ENCODE results near the gene EVPL.
"Not testable (repeated sequence)": the region's sequence is repeated elsewhere in the genome, so short reads cannot be mapped to it uniquely, and the experiment has no call there.

Gene EVPL

DNA sequence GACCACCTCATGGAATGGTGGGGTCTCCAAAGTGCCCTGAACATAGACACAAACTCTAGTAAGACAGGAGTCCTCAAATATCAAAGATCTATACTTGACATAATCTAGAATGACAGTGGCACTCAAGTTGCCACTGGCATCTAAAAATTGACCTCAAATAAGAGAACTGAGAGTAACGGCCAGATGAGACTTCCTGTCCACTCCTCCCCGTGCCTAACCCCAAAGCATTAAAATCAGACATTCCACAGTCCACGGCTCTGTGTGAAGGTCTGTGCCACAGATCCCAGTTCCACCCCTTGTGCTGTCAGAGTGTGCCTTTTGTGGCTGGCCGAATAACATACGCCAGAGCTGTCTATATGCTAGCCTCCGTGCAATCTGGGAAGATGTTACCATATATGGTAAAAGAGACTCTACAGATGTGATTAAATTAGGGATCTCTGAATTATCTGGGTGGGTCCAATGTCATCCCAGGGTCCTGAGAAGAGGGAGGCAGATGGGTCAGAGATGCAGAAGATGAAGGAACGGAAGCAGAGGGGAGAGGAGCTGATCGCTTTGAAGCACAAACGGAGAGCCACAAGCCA is 21.0 kb upstream of the EVPL start:
- no peak for DNase-seq

DNA sequence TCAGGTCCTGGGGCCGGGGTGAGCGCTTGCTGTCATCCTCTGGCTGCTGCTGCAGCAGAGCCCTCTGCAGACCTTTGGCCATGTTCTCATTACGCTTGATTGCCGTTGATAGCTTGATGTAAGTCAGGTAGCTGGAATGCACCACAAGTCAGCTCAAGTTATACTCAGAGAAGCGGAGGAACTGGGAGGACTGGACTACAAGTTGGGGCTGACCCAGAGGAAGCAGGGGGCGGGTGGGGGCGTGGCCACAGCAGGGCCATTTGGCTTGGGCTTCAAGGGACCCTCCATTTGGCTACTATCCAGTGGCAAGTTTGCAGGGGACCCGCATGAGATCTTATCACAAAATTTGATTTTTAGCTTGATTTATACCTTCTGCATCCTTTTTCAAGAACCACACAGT is 19.0 kb upstream of the EVPL start:
- no peak for DNase-seq

DNA sequence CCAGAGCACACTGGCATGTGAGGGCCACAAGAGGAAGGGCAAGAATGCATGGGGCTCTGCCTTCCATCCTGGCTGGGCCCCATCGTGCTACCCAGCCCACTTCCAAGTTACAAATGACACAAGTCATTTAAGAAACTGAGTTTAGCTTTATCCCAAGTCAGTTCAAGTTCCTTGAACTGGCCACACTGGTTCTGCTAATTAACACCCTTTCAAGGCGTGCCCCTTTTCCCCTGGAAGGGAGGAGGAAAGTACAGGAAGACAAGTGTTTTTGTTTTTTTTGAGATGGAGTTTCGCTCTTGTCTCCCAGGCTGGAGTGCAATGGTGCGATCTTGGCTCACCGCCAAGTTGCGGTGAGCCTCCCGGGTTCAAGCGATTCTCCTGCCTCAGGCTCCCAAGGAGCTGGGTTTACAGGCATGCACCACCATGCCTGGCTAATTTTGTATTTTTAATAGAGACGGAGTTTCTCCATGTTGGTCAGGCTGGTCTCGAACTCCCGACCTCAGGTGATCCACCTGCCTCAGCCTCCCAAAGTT is 17.4 kb upstream of the EVPL start:
- DNase-seq = not testable (repeated sequence)

DNA sequence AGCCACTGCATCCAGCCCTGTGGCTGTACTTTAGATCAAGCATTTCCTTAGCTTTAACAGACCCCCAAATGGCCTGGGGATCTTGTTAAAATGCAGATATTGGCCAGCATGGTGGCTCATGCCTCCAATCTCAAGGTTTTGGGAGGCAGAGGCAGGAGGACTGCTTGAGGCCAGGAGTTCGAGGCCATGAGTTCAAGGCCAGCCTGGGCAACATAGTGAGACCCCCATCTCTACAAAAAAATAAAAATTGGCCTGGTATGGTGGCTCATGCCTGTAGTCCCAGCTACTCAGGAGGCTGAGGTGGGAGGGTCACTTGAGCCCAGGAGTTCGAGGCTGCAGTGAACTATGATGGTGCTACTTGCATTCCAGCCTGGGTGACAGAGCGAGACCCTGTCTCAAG is 15.8 kb upstream of the EVPL start:
- not testable (repeated sequence) for DNase-seq

DNA sequence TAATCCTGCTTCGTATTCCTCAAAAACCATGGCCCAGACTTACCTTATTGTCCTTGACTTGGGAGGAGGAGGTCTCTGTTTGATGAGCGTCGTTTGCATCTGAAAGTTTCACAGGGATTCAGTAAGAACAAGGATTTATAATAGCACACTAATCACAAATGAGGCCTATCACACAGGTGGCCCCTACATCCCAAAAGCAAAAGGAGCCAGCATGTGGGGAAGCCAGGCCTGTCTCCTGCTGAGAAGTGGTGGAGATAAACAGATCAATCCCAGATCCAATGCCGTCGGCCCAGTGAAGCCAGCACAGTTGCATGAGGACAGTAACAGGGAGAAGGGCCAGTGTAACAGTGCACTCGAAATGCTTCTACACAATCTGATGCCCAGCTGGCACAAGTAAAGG is 13.3 kb upstream of the EVPL start:
- no peak for DNase-seq

DNA sequence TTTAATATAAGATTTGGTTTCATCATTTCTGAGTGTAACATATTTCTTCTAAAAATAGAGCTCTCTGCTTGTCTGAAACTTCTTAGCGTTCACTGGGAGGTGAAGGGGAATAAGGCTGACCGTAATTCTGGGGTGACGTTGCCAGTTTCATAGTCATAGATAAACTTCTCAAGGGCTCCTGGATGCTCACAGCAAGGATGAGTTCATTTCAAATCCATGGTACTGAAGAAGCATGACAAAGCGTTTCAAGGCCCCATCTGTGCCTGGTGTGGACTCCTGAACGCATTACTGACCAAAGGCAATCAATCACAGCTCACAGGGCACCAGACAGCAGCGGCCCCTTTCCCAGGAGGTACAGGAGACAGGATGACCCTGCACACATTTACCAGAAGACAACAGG is 12.0 kb upstream of the EVPL start:
- DNase-seq = no peak

DNA sequence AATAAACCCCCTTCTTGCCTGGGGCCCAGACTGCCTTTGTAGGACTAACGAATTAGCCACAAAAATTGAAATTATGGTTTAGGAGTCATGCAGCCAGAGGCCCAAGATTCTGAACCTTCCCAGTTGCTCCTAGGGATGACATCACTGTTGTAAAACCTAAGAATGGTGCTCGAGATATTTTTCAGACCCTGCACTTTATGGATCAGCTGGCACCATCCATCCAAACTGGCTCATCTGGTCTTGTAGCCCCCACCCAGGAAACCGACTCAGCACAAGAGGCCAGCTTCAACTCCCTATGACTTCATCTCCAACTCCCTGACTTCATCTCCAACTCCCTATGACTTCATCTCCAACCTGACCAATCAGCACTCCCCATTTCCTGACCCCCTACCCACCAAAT is 10.9 kb upstream of the EVPL start:
- no peak for DNase-seq

DNA sequence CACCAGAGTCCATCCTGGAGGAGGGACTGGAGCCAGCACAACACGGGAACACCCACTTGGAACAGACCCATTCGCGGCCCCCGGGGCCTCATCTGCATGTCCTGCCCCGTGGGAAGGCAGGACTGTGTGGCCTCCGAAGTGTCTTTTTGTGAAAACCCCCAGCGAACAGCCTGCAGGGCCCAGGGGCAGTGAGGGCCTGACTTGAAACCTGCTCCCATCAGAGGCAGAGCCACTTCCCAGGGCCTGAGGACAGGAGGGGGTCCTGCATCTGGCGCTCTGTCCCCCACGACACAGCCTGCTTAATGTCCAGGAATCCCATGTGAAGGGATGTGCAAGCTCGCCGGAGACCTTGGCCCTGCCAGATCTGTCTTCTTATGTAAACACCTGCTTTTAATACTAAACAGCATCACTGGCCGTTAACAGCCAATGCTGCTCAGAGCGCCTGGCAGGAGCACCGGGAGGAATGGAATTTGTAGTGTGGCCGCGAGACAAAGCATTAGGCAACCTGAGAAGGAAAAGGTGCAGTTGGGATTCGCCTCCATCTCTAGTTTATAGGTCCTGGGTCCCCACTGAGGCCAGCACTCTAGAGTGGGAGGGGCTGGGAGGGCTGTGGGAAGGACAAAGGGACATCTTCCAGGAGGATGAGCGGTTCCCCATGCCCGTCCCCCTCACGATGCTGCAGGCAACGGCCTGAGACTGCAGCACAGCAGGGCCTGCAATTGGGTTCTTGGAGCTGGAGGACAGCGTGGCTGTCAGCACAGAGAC is 9.6 kb upstream of the EVPL start:
- no peak for DNase-seq

DNA sequence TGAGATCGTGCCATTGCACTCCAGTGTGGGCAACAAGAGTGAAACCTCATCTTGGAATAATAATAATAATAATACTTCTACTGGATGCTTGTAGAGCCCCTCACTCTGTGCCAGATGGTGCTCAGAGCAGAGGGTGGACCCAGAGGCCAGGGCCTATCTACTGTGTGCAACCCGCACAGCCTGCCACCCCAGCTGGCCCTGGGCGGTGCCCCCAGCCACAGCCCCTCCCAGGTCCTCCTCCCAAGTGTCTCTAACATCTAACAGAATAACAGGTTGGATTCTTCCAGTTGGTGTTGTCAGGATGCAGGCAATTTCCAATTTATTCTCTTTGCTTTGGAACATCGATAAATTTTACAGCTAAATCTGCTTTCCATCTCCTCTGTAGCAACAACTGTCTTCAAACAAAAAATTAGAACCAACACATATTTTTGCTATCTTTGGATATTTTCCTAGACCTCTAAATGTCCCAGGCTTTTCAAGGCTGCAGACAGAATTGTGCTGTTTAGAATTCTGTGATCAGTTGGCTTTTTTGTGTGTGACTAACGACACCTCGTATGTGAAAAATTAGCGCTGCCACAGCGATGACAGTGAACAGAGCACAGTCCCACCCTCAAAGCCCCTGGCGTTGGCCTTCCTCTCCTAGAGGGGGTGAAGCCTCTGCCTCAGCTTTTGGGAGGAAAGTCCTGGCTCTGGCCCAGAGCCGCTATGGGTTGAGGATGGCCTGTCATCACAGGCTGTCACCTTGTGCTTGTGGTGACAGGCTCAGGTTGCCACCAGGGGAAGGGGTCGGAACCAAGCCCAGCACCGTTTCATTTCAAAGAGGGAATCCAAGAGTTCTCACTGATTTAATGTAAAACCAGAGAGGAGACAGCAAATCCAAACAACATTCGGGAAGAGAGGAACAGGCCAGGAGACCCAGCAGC is 7.6 kb upstream of the EVPL start:
- DNase-seq = no peak

DNA sequence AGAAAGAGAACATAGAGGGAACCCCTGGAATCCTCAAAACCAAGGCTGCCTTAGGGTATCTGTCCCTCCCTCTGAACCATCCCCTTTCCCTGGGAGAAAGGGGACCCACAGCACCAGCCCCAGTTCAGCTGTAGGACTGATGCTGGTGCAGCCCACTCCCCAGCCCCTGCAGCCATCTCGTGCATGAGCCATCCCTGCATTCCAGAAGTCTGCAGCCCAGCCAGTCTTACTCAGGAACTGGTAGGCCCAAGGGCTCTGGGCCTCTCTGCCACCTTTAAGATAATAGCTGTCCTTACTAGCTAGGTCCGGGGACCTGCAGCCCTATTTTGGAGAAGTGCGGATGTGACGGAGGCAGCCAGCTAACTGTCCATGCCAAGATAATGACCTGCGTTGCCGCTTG is 6.0 kb upstream of the EVPL start:
- no peak for DNase-seq

DNA sequence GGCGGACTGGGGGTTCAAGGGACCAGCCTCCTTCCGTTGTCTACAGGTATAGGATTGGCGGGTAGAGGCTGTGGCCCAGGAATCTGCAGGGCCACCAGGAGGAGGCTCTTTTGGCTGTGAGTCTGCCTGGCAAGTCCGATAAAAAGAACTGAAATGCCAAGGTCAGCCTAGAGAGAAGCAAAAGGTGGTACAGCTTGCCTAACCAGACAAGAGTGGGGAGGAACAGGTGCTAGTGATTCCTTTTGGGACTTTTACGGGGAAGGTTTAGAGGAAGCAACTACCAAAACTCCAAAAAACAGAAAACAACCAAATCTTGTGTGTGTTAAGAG is 5.6 kb upstream of the EVPL start:
- no peak for DNase-seq

DNA sequence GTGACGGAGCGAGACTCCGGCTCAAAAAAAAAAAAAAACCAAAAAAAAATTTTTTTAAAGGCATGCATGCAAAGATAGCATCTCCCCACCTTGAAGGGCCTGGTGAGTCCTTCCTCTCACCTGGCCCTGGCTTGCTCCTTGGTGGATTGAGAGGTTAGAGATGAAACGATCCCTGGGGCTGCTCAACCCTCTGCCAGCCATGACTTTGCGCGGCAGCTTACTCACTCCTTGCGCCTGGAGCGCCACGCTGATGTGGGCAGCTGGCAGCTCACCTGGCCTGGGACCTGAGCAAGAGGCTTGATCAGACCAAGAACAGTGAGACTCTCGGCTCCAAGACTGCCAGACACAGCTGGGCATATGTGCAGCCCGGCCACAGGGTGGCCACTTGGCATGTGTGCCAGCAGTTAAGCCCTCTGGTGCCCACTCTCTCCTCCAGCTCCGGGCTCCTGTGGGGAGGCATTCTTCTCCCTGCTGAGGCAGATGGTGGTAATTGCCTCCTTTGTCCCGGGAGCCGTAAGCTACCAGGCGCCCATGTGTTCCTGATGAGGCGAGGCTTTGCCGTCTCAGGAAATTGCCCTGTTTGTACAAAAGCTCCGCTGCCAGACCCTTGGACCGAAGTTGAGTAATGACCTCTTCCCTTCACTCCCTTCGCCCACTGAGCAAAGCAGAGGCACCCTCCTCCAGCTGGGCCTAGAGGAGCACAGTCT is 5.1 kb upstream of the EVPL start:
- no peak for DNase-seq

DNA sequence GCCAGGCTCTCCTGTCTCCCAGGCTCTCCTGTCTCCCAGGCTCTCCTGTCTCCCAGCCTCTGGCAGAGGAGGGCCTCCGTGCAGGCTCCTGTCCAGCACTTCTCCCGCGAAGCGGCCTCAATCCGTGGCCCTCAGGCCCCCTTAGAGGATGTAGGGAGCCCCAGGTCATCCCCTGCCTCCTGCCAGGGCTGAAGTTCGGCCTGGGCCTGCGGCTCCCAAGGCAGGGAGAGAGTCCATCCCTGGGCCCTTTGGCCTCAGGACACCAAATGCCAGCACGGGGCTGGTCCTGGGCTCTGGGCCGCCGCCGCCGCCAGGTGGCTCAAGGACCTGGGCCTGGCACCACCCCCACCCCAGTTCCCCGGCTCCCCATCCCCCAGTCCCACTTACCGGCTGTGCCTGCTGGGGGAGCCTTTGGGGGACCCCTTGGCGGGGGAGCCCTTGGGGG is 370 bp downstream of the EVPL start:
- DNase-seq = no peak

DNA sequence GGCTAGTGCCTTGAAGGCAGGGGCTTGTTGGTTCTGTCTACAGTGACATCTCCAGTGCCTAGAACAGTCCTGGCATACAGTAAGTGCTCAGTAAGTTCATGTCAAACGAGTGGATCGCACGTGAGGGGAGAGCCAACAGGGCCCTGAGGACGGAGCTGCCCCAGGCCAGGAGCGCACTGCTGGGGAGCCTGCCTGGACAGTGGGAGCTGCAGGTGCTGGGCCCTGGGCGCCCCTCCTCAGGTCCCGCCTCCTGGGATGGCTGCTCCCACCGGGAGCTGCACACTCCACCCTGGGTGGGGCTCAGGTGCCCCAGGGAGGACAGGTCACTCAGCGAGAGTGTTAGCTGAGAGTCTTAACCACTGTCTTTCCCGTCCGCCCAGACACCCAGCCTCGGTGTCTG is 1.8 kb downstream of the EVPL start:
- no peak for DNase-seq

DNA sequence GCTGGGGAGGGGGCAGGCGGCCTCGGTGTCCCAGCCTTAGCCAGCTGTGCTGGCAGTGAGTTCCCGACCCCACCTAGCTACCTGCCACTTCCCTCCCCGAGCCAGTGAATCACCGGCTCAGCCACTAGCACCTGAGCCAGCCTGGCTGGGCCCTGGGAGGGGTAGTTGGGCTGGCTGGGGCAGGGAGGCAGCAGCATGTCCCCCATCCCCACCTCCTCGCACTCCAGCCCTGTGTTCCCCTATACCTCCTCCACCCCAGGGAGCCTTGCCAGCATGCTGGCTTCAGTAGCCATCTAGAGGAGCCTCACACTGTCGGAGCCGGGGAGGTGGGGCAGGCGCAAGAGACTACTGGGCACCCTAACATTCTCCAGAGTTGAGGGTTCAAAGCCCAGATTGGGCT is 2.8 kb downstream of the EVPL start:
- no peak for DNase-seq

DNA sequence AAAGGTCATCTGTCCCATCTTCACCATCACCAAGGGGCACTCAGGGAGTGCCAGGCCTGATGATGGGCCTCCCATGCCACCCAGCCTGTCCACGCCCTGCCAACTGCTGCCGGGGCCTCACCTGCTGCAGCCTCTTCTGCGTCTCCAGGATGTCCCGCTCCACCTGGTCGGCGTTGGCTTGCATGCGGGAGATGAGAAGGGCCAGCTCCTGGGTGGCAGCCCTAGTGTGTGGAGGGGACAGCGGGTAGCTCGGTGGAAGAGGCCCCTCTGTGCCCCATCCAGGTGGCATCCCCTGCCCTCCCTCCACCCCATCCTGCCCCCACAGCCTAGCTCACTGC is 3.2 kb downstream of the EVPL start:
- DNase-seq = no peak

DNA sequence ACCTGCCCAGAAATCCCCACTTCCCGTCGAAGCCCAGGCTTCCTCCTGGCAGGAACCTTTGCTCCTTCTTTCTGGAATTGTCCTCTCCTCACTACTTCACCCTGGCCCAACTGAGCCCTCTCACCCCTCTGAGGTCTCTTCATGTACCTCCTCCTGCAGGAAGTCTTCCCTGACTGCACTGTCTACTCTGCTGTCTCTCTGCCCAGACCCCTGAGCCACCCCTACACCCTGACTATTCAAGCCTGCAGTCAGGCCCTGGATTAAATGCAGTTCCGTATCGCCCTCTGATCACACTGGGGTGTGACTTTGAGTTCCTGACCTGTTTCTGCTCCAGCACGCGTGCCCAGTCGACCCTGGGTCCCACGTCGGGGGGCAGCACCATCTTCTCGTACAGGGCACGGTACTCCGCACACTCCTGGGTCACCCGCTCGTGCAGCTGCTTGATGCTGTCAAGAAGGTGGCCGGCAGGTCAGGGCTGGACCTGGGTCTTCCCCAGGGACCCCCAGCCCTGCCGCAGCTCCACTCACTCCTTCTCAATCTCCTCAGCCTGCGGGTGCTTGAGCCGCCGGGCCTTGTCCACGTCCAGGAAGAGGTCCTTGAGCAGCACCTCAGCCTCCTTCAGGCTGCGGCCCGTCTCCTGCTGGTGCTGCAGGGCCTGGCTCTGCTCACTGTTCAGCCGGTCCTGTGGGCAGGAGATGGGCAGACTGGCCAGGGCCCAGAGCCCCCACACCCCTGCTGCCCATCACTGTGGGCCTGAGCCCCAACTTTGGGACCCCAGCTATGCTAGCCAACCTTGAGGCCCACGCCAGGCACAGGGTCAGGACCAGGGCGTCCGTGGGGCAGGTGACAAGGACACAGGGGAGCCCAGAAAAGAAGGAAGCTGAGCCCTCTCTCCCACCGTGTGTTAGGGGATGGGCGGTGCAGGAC is 3.9 kb downstream of the EVPL start:
- DNase-seq = no peak

DNA sequence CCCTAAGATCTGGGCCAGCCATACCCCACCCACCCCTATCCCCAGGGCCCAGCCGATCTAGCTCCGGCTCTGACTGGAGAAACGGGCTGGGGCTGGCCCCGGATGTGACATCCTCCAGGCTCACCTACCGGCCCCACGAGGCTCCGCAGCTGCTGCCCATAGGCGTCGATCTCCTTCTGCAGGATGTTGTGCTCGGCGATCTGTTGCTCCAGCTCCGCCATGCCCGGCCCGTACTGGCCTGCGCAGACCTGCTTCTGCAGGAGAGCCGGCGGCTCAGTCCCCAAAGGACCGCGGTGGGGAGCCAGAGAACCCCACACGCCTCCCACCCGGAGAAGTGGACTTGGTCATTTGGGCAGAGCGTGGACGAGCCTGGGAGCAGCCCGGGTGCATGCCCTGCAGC is 4.8 kb downstream of the EVPL start:
- no peak for DNase-seq

DNA sequence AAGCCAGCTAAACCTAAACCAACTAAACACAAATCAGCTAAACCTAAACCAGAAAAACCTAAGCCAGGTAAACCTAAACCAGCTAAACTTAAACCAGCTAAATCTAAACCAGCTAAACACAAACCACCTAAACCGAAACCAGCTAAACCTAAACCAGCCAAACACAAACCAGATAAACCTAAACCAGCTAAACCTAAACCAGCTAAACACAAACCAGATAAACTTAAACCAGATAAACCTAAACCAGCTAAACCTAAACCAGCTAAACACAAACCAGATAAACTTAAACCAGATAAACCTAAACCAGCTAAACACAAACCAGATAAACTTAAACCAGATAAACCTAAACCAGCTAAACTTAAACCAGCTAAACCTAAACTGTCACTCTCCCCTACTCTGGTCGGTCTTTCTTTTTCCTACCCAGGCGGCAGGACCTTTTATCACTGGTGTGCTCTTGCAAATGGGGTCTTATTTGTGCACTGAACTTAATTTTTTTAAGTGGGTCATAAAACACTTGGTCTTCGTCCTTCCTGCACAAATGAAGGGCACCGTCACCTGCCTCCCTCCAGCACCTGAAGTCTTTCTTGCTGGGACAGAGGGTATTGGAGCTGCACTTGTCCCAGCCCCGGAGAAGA is 7.2 kb downstream of the EVPL start:
- DNase-seq = no peak

DNA sequence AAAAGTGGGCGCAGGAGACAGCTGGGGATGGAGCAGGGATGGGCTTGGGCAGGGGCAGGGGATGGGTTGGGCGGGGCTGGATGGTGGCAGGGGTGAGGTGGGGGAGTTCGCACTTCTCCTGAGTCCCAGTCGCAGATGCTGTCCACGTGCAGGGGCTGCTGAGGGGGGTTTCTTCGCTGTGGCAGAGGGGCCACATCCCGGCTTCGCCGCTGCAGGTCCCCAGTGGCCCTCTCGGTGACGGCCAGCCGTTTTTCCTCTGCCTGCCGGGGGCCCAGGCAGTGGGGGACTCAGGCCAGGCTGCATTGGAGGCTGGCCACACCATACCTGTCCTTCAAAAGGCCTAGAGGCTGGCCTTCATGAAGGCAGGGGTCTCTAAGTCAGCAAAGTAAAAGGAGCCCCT is 8.3 kb downstream of the EVPL start:
- DNase-seq = no peak

DNA sequence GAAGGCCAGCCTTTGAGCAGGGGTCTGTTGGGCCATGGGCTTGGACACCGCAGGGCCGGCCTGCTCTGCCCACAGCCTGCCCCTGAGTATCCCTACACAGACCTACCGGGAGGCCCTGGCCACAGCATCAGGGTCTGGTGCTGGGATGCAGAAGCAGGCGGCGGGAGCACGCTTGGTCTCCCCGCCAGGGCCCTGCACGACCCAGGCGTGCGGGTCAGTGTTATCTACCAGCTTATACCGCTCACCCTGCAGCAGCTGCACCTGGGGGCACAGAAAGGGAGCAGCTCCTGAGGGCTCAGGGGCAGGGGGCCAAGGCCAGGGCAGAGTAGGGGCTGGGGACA is 8.8 kb downstream of the EVPL start:
- no peak for DNase-seq

All from stimulated activated CD4-positive, alpha-beta T cell treated with anti-CD3 and anti-CD28 coated beads, Interleukin-2, amount 100 ng/mL, for 24 hours (primary cell).